Measurements from ENCODE around the gene ZC3H4.
A peak's percentile ranks its signal among the peaks of the same experiment; 100 is the strongest.

ZC3H4 gene

DNA sequence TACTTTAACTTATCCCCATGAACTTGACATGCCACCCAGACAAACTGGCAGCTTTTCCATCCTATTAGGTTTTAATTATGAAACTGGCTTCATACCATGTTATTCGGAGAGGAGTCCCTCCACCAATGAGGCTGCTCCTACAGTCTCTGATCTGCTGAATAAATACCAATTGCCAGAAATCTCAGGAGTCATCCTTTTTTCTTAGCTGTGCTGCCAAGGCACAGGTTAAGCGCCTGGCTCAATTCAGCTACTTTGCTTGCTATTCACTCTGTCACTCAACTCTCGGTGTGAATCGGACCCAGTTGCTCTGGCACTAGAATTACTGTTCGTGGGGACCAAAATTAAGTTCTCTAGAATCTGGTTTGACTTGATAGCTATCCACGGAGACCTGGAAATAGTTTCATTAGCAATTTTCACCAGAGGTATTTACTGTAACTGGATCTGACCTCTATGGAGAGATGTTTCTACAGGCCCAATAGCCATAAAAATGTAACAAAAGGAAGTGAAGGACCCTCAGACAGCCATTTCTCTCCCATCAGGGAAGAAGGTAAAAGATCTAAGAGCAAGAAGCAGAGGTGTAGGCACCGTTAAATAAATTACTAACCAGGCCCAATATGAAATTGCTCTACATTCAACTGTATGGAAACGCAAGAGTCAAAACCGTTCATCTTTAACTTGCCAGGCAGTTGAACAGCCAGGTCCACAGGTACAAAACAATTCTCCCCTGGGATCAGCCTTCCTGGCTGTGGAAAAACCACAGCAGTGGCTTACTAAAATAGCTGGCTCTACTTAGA is 5.4 kb downstream of the ZC3H4 start:
- Histone ChIP-seq H3K79me2 (ENCODE audit: insufficient read depth, low read length) (peaks cover 77% of the 10 kb centered on the region), H4K20me1 (ENCODE audit: insufficient read depth, low read length, poor library complexity, severe bottlenecking) (peaks cover 9% of the 10 kb centered on the region), H3K9me2 (replicated peaks; ENCODE audit: low read depth, low read length) (no peaks in the 10 kb centered on the region), H3K4me1 (ENCODE audit: insufficient read depth, low read length, poor library complexity, severe bottlenecking) (peaks cover 47% of the 10 kb centered on the region), H2AFZ (ENCODE audit: low read length) (no peak overlapping the region), H3K27me3 (ENCODE audit: insufficient read depth, low read length, poor library complexity, severe bottlenecking) (peaks cover 19% of the 10 kb centered on the region), H3K4me3 (ENCODE audit: low read length, poor library complexity, severe bottlenecking) (peak overlapping the region; percentile 2), H3K4me2 (ENCODE audit: low read depth, low read length, poor library complexity, severe bottlenecking) (peak overlapping the region; percentile 82), H3F3A (ENCODE audit: low read depth) (peaks cover 17% of the 10 kb centered on the region; the same call in 1 of the 2 replicates), H3K9ac (ENCODE audit: low read depth, low read length, poor library complexity, severe bottlenecking) (peak overlapping the region; percentile 100), H3K36me3 (ENCODE audit: insufficient read depth, low read length) (peaks cover 12% of the 10 kb centered on the region), H3K9me3 (ENCODE audit: insufficient read depth, low read depth, low read length) (no peaks in the 10 kb centered on the region)
- TF ChIP-seq EZH2phosphoT487 (IDR thresholded peaks at IDR 0.05; ENCODE audit: borderline replicate concordance) = no peak
- TF ChIP-seq, protein P1, sequence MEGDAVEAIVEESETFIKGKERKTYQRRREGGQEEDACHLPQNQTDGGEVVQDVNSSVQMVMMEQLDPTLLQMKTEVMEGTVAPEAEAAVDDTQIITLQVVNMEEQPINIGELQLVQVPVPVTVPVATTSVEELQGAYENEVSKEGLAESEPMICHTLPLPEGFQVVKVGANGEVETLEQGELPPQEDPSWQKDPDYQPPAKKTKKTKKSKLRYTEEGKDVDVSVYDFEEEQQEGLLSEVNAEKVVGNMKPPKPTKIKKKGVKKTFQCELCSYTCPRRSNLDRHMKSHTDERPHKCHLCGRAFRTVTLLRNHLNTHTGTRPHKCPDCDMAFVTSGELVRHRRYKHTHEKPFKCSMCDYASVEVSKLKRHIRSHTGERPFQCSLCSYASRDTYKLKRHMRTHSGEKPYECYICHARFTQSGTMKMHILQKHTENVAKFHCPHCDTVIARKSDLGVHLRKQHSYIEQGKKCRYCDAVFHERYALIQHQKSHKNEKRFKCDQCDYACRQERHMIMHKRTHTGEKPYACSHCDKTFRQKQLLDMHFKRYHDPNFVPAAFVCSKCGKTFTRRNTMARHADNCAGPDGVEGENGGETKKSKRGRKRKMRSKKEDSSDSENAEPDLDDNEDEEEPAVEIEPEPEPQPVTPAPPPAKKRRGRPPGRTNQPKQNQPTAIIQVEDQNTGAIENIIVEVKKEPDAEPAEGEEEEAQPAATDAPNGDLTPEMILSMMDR (conservative IDR thresholded peaks at IDR 0.05; ENCODE audit: low read length) = no peak

DNA sequence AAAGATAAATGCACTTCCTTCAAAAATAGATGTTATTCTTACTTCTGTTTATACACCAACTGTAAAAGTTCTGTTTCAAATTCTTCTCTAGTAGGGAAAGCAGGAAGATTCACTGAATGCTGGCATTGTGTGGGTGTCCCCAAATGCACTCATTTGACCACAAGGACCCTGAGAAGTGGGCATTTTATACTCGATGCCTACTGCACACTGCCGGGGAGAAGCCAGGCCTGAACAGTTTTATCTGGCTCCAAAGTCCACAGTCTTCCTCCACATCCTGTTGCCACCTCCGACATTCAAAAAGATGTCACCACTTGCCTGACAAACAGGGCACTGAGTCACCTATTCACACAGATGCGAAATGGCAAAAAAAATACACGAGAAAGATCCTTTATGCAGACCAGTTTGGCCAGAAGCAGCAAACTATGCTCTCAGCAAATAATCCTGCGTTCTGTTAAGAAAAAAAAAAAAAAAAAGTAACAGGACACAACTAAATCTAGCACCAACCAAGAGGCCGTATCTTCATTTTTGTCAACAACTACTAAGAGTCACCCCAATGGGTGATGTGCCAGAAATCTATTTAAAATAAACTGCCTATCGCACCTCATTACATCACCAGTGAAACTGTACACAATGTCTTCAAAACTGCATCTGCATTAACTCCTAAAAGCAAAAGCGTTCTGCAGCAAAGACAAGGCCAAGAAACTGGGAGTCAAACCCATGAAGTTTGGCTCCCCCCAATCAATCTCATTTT is 6.2 kb downstream of the ZC3H4 start:
- Histone ChIP-seq H3K9me2 (replicated peaks; ENCODE audit: low read depth, low read length) (no peaks in the 10 kb centered on the region), H3K4me3 (ENCODE audit: low read length, poor library complexity, severe bottlenecking) (peak overlapping the region; percentile 2), H2AFZ (ENCODE audit: low read length) (no peak overlapping the region), H3K36me3 (ENCODE audit: insufficient read depth, low read length) (peaks cover 12% of the 10 kb centered on the region), H3K27me3 (ENCODE audit: insufficient read depth, low read length, poor library complexity, severe bottlenecking) (peaks cover 14% of the 10 kb centered on the region), H3K79me2 (ENCODE audit: insufficient read depth, low read length) (peaks cover 84% of the 10 kb centered on the region), H3K4me2 (ENCODE audit: low read depth, low read length, poor library complexity, severe bottlenecking) (peak overlapping the region; percentile 82), H3F3A (ENCODE audit: low read depth) (peaks cover 17% of the 10 kb centered on the region; the same call in 1 of the 2 replicates), H4K20me1 (ENCODE audit: insufficient read depth, low read length, poor library complexity, severe bottlenecking) (peaks cover 9% of the 10 kb centered on the region), H3K9ac (ENCODE audit: low read depth, low read length, poor library complexity, severe bottlenecking) (peak overlapping the region; percentile 100), H3K9me3 (ENCODE audit: insufficient read depth, low read depth, low read length) (no peaks in the 10 kb centered on the region), H3K4me1 (ENCODE audit: insufficient read depth, low read length, poor library complexity, severe bottlenecking) (peaks cover 47% of the 10 kb centered on the region)
- TF ChIP-seq, protein P1 (conservative IDR thresholded peaks at IDR 0.05; ENCODE audit: low read length) = no peak
- TF ChIP-seq EZH2phosphoT487 (IDR thresholded peaks at IDR 0.05; ENCODE audit: borderline replicate concordance) = no peak

DNA sequence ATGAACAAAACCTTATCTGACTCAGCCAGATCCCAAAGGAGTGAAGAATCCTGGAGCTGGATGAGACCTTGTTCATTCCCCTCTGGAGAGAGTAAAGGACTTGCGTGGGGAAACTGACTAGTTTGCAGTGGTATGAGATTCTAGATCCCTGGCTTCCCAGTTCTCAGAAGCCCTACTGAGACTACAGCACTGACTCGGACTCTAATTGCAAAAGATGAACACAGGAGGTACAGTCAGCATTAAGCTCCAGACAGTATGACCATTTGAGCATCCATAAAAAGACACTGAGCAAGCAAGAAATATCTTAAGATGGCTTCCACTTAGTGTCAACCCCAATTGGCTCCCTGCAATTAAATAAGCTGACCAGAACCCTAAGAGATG is 6.8 kb downstream of the ZC3H4 start:
- Histone ChIP-seq H2AFZ (ENCODE audit: low read length) (no peak overlapping the region), H3K9me2 (replicated peaks; ENCODE audit: low read depth, low read length) (no peaks in the 10 kb centered on the region), H3K9me3 (ENCODE audit: insufficient read depth, low read depth, low read length) (no peaks in the 10 kb centered on the region), H3K79me2 (ENCODE audit: insufficient read depth, low read length) (peaks cover 86% of the 10 kb centered on the region), H3K4me2 (ENCODE audit: low read depth, low read length, poor library complexity, severe bottlenecking) (peak overlapping the region; percentile 82), H3K9ac (ENCODE audit: low read depth, low read length, poor library complexity, severe bottlenecking) (peak overlapping the region; percentile 100), H3K36me3 (ENCODE audit: insufficient read depth, low read length) (peaks cover 12% of the 10 kb centered on the region), H3F3A (ENCODE audit: low read depth) (peaks cover 17% of the 10 kb centered on the region; the same call in 1 of the 2 replicates), H3K27me3 (ENCODE audit: insufficient read depth, low read length, poor library complexity, severe bottlenecking) (peaks cover 12% of the 10 kb centered on the region), H3K4me1 (ENCODE audit: insufficient read depth, low read length, poor library complexity, severe bottlenecking) (peaks cover 47% of the 10 kb centered on the region), H4K20me1 (ENCODE audit: insufficient read depth, low read length, poor library complexity, severe bottlenecking) (peaks cover 9% of the 10 kb centered on the region), H3K4me3 (ENCODE audit: low read length, poor library complexity, severe bottlenecking) (peak overlapping the region; percentile 2)
- TF ChIP-seq EZH2phosphoT487 (IDR thresholded peaks at IDR 0.05; ENCODE audit: borderline replicate concordance) = no peak
- TF ChIP-seq, protein P1 (conservative IDR thresholded peaks at IDR 0.05; ENCODE audit: low read length) = no peak

Measured in Loucy (cell line).